ENCODE measurements around the gene CPPED1. TPM values are rescaled to one million over a fixed set of nuclear protein-coding genes. Genes with fewer than 3 reads are reported as not detected.

Gene CPPED1
- total and polyA plus RNA-seq, 2 experiments from 2014 or later = 6.2 to 7.3 TPM

GRCh38 chr16:12649356-12649755, 154.3 kb downstream of the CPPED1 start:
- Histone ChIP-seq H3K27ac (ENCODE audit: low read depth) (no peak overlapping the region), H3K4me2 (no peak overlapping the region), H3K36me3 (ENCODE audit: insufficient read depth) (no peaks in the 10 kb centered on the region), H3K9me2 (ENCODE audit: insufficient read depth) (no peaks in the 10 kb centered on the region; the same call in 1 of the 2 replicates), H3K4me3 (no peak overlapping the region), H2AFZ (no peak overlapping the region), H3K4me1 (ENCODE audit: insufficient read depth) (no peaks in the 10 kb centered on the region), H3K27me3 (ENCODE audit: insufficient read depth) (no peaks in the 10 kb centered on the region), H3K79me2 (replicated peaks; ENCODE audit: insufficient read depth) (no peaks in the 10 kb centered on the region), H3F3A (replicated peaks; ENCODE audit: low read depth) (no peaks in the 10 kb centered on the region), H4K20me1 (replicated peaks; ENCODE audit: insufficient read depth) (no peaks in the 10 kb centered on the region; the same call in 1 of the 2 replicates)
- no peak for DNase-seq (ENCODE audit: low spot score)
- no peak overlapping the region for H3K4me3 Mint-ChIP-seq
- TF ChIP-seq ZNF331 (CRISPR knock-in tag; IDR thresholded peaks at IDR 0.05; ENCODE audit: low read depth) = no peak
- TF ChIP-seq JUNB (IDR thresholded peaks at IDR 0.05; ENCODE audit: unreplicated experiment) = no peak
- TF ChIP-seq EZH2 (IDR thresholded peaks at IDR 0.05; ENCODE audit: low read depth, unreplicated experiment) = no peak
- TF ChIP-seq EZH2phosphoT487 (IDR thresholded peaks at IDR 0.05; ENCODE audit: unreplicated experiment) = no peak
- TF ChIP-seq REST (IDR thresholded peaks at IDR 0.05; ENCODE audit: unreplicated experiment) = no peak
- no peak for TF ChIP-seq ZNF114 (CRISPR knock-in tag; IDR thresholded peaks at IDR 0.05)
- TF ChIP-seq CTCF (conservative IDR thresholded peaks at IDR 0.05; ENCODE audit: low read depth in 2 of 2) = no peak
- TF ChIP-seq POLR2AphosphoS5 (IDR thresholded peaks at IDR 0.05; ENCODE audit: low read depth) = no peak
- TF ChIP-seq ETS1 (IDR thresholded peaks at IDR 0.05) = no peak
- TF ChIP-seq NANOG (IDR thresholded peaks at IDR 0.05; ENCODE audit: borderline replicate concordance) = no peak
- no peak for TF ChIP-seq CREB1 (CRISPR knock-in tag; IDR thresholded peaks at IDR 0.05; ENCODE audit: low read depth)
- TF ChIP-seq ZNF462 (CRISPR knock-in tag; IDR thresholded peaks at IDR 0.05) = no peak
- no peak for TF ChIP-seq STAT1 (IDR thresholded peaks at IDR 0.05; ENCODE audit: unreplicated experiment)
- no peak overlapping the region for H3K27ac Mint-ChIP-seq
- no peak for ATAC-seq
- no peaks in the 10 kb centered on the region for H3K4me1 Mint-ChIP-seq
- no peaks in the 10 kb centered on the region for H3K9me3 Mint-ChIP-seq
- H3K36me3 Mint-ChIP-seq (ENCODE audit: low read depth) = no peaks in the 10 kb centered on the region; the same call in 2 of the 3 replicates
- H3K27me3 Mint-ChIP-seq (ENCODE audit: insufficient read depth, low read depth, poor library complexity) = peaks cover 2% of the 10 kb centered on the region

Data from GM23338 (cell line).